ENCODE data around the gene NAT16.
"Not testable (repeated sequence)": the region's sequence is repeated elsewhere in the genome, so short reads cannot be mapped to it uniquely, and the experiment has no call there.

The NAT16 gene

GRCh38 chr7:101156866-101157589, 23.1 kb downstream of the NAT16 start:
- DNase-seq, result no peak

DNA sequence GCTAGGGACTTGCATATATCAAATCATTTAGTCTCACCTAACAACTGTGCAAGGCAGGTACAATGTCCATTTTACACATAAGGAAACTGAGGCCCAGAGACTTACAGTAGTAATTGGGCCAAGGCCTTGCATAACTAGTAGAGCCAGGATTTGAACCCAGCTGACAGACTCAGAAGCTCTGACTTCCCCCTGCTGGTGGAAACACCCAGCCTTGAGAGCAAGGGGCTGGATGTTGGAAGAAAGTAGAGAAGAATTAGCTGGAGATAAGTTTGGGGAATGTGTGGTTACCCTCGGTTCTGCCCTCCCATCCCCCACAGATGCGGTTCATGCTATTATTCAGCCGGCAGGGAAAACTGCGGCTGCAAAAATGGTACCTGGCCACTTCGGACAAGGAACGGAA, 23.8 kb downstream of the NAT16 start:
- DNase-seq, result no peak

DNA sequence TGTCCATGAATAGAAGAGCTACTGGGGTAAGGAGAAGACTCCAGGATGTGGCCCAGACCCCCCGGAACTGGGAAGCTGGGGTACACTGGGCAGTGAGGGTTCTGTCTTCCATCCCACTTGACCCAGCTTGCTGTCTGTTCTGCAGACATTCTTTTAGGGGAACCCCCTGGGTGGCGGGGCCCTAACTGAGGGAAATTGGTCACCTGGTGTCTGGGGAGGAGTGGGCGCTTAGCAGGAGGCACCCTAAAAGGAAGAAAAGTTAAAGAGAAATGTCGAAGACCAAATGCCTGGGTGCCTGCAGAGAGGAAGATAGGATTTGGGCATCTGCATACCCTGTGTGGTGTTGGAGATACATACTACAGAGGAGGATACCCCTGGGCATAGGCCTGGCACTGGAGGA, 24.8 kb downstream of the NAT16 start:
- DNase-seq, result no peak

DNA sequence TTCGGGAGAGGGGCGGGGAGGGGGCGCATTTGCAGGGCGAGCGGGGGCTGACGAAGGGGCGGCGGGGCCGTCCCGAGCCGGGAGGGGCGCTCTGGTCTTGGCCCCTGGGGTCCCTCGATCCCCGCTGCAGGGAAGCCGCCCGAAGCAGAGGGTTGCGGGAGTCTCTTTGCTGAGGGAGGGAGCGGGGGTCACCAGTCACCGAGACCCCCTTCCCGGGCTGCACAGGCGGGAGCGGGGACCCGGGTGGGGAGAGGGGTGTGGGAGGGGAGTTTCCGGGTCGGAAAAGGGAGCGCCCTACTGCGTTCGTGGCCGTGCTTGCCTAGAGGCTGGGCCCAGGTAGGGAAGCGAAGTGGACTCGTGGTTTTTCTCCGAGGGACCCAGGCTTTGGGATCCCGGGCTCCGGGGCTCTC, 25.4 kb downstream of the NAT16 start:
- DNase-seq, result no peak

- peak; percentile 94 for DNase-seq
These were observed 26.0 kb downstream of the NAT16 start, which contains the start of gene AP1S1 for GRCh38 chr7:101153969-101154692. Gene AP1S1, plus strand, starts transcription at chr7:101154476. Its CDS starts 39 bp downstream, at chr7:101154515.

DNA sequence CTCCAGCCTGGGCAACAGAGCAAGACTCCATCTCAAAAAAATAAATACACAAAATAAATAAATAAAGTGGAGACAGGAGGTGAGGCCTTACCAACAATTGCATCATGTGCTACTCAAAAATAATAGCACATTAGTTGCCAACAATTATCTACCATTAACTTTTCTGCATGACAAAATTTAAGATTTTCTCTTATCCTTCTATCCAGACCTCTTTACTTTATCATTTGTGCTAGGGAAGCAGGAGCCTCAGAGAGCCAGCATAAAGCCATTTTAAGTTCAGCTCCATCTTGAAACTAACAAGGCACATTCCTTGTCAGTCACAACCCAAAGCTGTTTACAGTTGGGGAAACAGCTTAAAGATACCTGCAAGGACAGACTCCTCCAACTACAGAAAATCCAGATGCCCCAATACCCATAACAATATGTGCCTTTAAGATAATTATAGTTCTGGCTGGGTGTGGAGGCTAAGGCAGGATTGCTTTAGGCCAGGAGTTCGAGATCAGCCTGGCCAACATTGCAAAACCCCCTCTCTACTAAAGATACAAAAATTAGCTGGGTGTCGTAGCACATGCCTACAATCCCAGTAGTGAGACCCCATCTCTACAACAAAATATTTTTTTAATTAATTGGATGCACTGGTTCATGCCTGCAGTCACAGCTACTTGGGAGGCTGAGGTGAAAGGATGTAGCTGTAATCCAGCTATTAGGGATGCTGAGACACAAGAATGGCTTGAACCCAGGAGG, 28.0 kb downstream of the NAT16 start:
- no peak for DNase-seq

GRCh38 chr7:101140746-101141382, 39.2 kb downstream of the NAT16 start:
- DNase-seq, result no peak

DNA sequence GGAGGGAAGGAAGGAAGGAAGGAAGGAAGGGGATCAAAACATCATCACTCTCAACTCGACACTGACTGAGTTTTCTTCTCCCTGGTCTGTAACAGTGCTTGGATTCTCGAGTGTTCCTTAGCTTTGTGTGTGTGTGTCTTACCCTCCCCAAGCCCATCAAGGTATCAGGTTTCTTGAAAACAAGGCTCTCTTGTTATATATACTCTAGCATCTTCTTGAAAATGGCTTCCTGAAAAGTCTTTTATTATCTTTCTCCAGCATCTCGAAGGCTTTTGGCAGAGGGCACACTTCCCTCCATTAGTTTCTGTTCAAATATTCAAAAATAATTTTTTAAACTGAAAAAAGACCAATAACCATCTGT, 39.8 kb downstream of the NAT16 start:
- DNase-seq, result no peak

DNA sequence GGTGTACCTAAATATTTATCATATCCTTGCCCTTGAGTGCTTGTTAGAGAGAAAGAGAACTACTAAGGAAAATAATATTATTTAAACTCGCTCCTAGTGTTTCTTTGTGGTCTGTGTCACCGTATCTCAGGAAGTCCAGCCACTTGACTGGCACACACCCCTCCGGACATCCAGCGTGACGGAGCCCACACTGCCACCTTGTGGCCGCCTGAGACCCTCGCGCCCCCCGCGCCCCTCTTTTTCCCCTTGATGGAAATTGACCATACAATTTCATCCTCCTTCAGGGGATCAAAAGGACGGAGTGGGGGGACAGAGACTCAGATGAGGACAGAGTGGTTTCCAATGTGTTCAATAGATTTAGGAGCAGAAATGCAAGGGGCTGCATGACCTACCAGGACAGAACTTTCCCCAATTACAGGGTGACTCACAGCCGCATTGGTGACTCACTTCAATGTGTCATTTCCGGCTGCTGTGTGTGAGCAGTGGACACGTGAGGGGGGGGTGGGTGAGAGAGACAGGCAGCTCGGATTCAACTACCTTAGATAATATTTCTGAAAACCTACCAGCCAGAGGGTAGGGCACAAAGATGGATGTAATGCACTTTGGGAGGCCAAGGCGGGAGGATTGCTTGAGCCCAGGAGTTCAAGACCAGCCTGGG, 41.8 kb downstream of the NAT16 start:
- DNase-seq, result peak; percentile 77

DNA sequence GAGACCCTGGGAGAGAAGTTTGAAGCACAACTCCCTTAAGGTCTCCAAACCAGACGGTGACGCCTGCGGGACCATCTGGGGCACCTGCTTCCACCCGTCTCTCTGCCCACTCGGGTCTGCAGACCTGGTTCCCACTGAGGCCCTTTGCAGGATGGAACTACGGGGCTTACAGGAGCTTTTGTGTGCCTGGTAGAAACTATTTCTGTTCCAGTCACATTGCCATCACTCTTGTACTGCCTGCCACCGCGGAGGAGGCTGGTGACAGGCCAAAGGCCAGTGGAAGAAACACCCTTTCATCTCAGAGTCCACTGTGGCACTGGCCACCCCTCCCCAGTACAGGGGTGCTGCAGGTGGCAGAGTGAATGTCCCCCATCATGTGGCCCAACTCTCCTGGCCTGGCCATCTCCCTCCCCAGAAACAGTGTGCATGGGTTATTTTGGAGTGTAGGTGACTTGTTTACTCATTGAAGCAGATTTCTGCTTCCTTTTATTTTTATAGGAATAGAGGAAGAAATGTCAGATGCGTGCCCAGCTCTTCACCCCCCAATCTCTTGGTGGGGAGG, 42.4 kb downstream of the NAT16 start:
- DNase-seq, result no peak

DNA sequence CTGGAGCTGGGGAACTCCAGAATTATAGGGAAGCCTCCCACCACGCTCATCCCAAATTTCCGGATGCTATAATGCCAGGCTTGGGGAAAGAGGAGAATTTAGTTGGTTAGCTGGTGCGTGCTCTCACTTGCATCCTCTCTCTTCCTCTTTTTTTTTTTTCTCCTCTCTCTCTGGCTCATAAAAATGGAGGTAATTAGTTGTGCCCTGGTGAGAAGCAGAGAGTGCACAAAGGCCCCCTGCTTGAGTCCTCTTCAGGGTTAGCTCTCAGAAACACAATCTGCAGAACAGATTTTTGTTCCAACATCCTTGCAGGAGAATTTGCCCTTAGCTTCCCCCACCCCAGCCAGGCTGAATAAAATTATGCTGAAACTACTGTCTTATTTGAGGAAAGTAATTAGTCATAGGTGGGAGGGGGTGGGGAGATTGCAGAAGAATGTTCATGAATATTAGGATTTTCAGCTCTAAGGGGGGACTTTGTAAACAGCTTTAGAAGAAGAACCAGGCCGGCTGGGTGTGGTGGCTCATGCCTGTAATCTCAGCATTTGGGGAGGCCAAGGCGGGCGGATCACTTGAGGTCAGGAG, 45.6 kb downstream of the NAT16 start:
- no peak for DNase-seq

DNA sequence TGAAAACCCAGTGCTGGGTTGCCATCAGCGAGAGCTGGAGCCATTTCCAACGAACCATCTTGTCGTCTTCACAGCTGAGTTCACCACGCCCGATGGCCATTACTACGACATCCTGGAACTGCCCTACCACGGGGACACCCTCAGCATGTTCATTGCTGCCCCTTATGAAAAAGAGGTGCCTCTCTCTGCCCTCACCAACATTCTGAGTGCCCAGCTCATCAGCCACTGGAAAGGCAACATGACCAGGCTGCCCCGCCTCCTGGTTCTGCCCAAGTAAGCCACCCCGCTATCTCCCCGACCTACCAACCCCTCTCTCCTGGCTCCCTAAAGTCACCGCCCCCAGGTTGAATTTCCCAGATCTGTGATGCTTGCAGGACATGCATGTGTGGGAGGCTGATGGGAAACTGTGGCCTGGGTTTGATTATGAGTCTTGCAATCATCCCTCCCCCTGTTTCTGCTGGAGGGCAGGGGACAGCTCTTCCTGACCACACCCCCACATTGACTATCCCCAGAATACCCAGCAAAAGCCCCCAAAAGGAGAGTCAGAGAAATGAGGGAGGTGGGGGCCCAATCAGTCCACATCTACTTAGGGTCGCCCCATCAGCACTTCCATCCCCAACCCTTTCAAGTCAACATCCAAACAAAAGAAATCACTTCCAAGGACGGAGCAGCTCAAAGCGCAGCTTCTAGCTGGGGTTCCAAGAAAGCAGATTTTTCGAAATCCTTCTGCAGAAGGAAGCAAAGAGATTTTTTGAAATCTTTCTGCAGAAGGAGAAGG, 46.3 kb downstream of the NAT16 start:
- no peak for DNase-seq

- not testable (repeated sequence) for DNase-seq
These were observed 47.2 kb downstream of the NAT16 start for GRCh38 chr7:101132626-101133600.

DNA sequence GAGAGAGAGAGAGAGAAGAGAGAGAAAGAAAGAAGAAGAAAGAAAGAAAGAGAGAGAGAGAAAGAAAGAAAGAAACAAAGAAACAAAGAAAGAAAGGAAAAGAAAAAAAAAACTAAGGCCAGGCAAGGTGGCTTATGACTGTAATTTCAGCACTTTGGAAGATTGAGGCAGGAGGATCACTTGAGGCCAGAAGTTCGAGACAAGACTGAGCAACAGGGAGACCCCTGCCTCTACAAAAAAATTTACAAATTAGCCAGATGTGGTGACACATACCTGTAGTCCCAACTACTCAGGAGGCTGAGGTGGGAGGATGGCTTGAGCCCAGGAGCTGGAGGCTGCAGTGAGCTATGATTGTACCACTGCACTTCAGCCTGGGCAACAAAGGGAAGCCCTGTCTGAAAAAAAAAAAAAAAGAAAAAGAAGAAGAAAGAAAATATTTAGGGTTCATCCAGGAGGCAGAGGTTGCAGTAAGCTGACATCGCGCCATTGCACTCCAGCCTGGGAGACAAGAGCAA, 50.4 kb downstream of the NAT16 start:
- no peak for DNase-seq

GRCh38 chr7:101128040-101128834, 51.9 kb downstream of the NAT16 start:
- no peak for DNase-seq

GRCh38 chr7:101127460-101128039, 52.5 kb downstream of the NAT16 start:
- DNase-seq, result no peak

DNA sequence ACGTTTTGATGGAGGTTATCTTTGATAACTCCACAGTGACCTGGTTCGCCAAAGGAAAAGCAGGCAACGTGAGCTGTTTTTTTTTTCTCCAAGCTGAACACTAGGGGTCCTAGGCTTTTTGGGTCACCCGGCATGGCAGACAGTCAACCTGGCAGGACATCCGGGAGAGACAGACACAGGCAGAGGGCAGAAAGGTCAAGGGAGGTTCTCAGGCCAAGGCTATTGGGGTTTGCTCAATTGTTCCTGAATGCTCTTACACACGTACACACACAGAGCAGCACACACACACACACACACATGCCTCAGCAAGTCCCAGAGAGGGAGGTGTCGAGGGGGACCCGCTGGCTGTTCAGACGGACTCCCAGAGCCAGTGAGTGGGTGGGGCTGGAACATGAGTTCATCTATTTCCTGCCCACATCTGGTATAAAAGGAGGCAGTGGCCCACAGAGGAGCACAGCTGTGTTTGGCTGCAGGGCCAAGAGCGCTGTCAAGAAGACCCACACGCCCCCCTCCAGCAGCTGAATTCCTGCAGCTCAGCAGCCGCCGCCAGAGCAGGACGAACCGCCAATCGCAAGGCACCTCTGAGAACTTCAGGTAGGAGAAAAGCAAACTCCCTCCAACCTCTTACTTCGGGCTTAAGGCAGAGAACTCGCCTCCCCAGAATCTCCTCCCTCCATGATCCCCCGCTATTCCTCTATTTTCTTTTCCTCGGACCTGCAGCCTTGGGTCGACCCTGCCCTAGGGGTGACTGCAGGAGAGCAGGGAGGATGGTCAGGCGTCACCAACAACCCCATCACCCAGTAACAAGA, 53.2 kb downstream of the NAT16 start, which contains the start of gene SERPINE1:
Gene SERPINE1, plus strand, starts transcription at position 454 of the 809 bp plus-strand sequence. CDS start 1,290 bp downstream, outside the sequence.
- peak; percentile 89 for DNase-seq

All from right forelimb (tissue), 1 donor.